Brain microvascular endothelial cell (primary cell): ENCODE data around the gene ITPA.

Experiments
- DNase-seq: peaks from one replicate; pipeline ENCODE4 v3.0.0-alpha.2; 2020
- H3K27ac ChIP-seq: fragments of 250-450 bp; sonication (Bioruptor Pico); 2 replicates; pipeline ENCODE4 v1.5.1; 2020; ENCODE audit warnings: mild to moderate bottlenecking, moderate library complexity
- H3K27me3 ChIP-seq: fragments of 250-450 bp; sonication (Bioruptor Pico); replicated peaks from 2 replicates; pipeline ENCODE4 v1.5.1; 2020; ENCODE audit warnings: mild to moderate bottlenecking
- H3K36me3 ChIP-seq: fragments of 250-450 bp; sonication (Bioruptor Pico); replicated peaks from 2 replicates; pipeline ENCODE4 v1.5.1; 2020; ENCODE audit warnings: mild to moderate bottlenecking
- H3K4me3 ChIP-seq: 2 replicates; pipeline ENCODE4 v1.5.1; 2011; ENCODE audit warnings: low read depth, mild to moderate bottlenecking, control low read depth, low read length, moderate library complexity
- in situ Hi-C: cut with HindIII; loops from 2 replicates; pipeline ENCODE4 v1.10.0; 2017; ENCODE audit warnings: low sequenced_read_pairs, low pct_ligation_motif_present
- TF ChIP-seq, protein P1 (sequence below): IDR thresholded peaks from 2 replicates; pipeline ENCODE4 v1.5.1; 2011; ENCODE audit warnings: low read depth, mild to moderate bottlenecking, moderate library complexity, low read length, control low read depth, inconsistent platforms; ENCODE audit errors: missing control alignments

Gene ITPA

DNA sequence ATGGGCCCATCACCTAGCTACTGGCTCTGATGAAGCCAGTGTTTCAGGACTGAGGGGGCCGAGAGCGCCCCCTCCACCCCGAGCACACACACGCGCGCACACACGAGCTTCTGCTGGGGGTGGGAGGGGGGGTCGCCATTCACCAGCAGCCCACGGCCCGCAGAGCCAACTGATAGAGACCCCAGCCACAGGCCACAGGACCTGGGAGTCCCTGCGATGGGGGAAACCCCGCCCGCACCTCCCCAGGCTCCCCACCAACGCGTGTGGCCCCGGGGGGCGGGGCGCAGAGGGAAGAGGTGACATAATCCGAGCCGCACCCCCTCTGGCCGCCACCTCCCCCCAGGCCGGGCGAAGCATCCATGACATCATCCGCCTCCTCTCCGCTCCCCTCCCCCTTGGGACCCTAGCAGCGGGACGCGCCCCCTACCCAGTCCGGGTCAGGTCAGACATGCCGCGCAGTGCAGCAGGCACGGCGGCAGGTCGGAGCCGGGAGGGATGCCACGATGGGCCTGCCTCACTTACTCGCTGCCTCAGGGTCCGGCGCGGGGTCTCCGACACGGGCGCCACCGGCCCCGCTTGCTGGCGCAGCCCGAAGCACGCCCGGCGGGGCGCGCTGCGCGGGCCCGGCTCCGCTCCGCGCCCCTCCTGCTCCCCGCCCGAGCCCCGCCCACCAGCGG, 36.2 kb upstream of the ITPA start, which contains the start of gene LZTS3:
LZTS3 (minus strand) TSS at position 617 of the 677 bp plus-strand sequence. CDS start 6,386 bp downstream, outside the sequence.
- in situ Hi-C loops, result no loop called here
- H3K27ac ChIP-seq, result peak within 1 kb of the TSS; percentile 59
- peak; percentile 36 for DNase-seq

DNA sequence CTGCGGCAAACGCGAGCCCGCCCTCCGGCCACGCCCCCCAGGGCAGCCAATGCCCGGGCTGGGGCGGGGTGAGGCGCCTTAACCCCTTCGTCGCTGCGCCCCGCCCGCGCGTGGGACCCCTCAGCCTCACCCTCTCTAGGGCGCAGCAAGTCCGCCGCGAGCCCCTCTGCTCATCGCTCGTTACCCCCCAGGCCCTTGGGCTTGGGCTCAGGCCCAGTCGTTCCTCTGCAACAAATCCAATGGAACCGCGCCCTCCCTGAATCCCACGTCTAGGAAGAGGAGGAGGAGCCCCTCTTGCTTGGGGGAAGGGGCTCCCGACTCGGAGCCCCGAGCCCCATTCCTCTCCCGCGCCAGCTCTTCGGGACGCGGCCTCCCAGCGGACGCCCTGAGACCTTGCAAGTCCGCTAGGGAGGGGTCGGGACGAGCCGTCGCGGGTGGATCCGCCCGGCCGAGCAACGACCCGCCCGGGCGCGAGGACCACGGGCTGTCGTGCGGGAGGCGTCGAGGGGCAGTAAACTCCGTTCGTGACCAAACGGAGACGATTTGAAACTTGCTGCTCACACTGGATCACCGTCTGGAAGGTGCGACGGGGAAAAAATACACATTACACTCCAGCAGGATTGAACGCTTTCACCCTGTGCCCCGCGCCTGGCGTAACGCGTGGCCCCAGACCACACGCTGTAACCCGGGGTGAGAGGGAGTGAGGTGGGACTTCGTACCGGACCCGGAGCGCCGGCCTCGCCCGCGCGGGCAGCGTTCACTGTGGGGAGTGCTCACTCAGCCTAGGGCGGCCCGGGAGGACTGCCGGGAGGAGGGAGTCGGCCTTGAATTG, 35.5 kb upstream of the ITPA start:
- peak; percentile 54 for DNase-seq
- TF ChIP-seq, protein P1, sequence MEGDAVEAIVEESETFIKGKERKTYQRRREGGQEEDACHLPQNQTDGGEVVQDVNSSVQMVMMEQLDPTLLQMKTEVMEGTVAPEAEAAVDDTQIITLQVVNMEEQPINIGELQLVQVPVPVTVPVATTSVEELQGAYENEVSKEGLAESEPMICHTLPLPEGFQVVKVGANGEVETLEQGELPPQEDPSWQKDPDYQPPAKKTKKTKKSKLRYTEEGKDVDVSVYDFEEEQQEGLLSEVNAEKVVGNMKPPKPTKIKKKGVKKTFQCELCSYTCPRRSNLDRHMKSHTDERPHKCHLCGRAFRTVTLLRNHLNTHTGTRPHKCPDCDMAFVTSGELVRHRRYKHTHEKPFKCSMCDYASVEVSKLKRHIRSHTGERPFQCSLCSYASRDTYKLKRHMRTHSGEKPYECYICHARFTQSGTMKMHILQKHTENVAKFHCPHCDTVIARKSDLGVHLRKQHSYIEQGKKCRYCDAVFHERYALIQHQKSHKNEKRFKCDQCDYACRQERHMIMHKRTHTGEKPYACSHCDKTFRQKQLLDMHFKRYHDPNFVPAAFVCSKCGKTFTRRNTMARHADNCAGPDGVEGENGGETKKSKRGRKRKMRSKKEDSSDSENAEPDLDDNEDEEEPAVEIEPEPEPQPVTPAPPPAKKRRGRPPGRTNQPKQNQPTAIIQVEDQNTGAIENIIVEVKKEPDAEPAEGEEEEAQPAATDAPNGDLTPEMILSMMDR, result peak; percentile 24
- no peaks in the 10 kb centered on the region for H3K27me3 ChIP-seq
- H3K27ac ChIP-seq, result peak overlapping the region; percentile 26
- in situ Hi-C loops, result no loop called here
- H3K4me3 ChIP-seq, result peak overlapping the region; percentile 79
- no peaks in the 10 kb centered on the region for H3K36me3 ChIP-seq

More for the DNA sequence above, 36.2 kb upstream of the ITPA start, which contains the start of gene LZTS3:
- TF ChIP-seq, protein P1, result no peak
- H3K4me3 ChIP-seq, result peak within 1 kb of the TSS; percentile 79
- no peaks in the 10 kb centered on the region for H3K27me3 ChIP-seq
- no peaks in the 10 kb centered on the region for H3K36me3 ChIP-seq

DNA sequence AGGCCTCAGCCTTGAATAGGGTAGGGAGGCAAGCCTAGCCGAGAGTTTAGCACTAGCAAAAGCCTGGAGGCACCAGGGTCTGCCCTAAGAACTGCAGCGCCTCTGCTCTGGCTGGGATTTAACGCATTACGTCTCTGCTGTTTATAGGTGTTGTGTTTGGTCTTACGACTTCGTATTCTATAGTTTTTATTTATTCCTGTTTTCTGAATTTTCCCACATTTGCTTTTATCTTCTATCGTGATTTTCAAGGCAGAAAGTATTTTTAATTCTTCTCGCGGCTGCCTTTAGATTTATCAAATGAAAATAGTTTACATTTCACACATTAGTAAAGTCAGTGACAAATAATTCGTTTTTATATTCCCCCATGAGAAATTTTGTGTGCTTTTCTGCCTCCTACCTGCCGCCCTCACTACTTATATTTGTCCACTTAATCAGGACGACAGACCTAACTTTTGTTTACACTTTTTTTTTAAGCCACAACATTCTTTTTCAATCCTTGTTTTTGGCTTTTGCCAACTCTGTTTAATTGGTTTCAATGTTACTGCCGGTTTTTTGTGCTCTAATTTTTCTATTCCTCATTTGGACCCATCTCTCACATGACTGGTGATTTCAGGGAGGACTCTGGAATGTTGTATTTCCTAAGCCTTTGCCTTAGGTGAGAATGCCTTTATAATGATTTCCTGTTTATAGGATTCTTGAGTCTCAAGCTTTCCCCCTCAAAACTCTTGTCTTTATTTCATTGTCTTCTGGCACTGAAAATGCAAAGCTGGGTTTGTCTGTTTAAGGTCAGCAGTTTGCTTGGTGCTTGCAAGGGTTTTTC, 34.6 kb upstream of the ITPA start:
- no peak overlapping the region for H3K27ac ChIP-seq
- H3K4me3 ChIP-seq, result peak overlapping the region; percentile 79
- no peaks in the 10 kb centered on the region for H3K36me3 ChIP-seq
- peak; percentile 4 for DNase-seq
- in situ Hi-C loops, result no loop called here
- TF ChIP-seq, protein P1, result no peak
- H3K27me3 ChIP-seq, result no peaks in the 10 kb centered on the region

DNA sequence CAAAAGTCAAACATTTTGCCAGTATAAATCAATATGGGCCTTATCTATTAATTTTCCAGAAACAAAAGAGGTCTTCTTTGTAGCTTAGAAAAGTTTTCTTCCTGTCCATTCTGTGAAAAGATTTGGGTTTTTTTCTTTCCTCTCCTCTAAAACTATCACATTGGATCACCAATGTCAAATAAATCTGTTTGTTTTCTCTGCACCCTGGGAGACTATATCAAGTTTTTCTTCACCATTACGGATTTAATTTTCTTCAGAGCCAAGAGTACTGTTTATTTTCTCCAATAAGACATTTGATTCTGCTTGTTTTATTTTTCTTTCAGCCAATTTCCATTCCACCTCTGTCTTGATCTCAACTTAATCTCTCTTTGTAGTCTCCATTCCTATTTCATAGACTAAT, 34.0 kb upstream of the ITPA start:
- H3K36me3 ChIP-seq, result no peaks in the 10 kb centered on the region
- DNase-seq, result no peak
- TF ChIP-seq, protein P1, result no peak
- in situ Hi-C loops, result no loop called here
- no peak overlapping the region for H3K4me3 ChIP-seq
- no peaks in the 10 kb centered on the region for H3K27me3 ChIP-seq
- no peak overlapping the region for H3K27ac ChIP-seq

DNA sequence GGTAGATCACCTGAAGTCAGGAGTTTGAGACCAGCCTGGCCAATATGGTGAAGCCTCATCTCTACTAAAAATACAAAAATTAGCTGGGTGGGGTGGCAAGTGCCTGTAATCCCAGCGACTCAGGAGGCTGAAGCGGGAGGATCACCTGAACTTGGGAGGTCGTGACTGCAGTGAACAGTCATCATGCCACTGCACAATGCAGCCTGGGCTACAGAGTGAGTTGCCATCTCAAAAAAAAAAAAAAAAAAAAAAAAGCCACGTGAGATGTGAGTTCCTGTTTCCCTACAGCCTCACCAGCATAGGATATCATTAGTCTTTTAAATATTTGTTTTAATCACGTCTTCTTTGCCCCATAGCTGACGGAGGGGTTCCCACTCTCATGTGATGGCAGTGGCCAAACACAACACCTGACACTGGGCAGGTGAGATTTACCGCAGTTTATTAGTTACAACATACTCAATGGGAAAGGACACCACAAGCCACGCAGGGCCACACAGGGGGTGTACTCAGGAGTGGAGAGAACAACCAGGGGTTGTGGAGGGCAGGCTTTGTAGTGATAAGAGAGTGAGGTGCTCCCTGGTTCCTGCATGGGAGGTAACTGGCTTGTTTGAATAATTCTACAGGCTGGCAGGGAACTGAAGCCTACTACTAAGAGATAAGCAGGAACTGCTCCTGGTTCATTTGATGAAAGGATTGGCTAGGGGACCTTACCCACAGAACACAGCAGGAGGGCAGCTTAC, 31.4 kb upstream of the ITPA start:
- Histone ChIP-seq H3K36me3 (no peaks in the 10 kb centered on the region), H3K27ac (no peak overlapping the region), H3K4me3 (no peak overlapping the region), H3K27me3 (no peaks in the 10 kb centered on the region)
- TF ChIP-seq, protein P1, result no peak
- in situ Hi-C loops, result no loop called here
- no peak for DNase-seq
